Endothelial cell of umbilical vein (primary cell): ENCODE measurements around the gene SP140. TPM values are rescaled to one million over a fixed set of nuclear protein-coding genes. Genes with fewer than 3 reads are reported as not detected.

Experiments used
- BruUV-seq: library from RNA; stranded (reverse); fragments of 400-500 nt; replicated peaks from 2 replicates; lab custom pipeline; 2021; lab: Mats Ljungman, UMichigan
- CTCF ChIA-PET: fragments of 300-600, 350-600 bp; sonication (Branson Sonifier 250); formaldehyde crosslinking; loops from one replicate; lab custom pipeline; 2021; ENCODE audit warnings: antibody characterized with exemption, inconsistent platforms; lab: Charles Lee
- POLR2A ChIA-PET: fragments of 300-600, 350-600 bp; sonication (Branson Sonifier 250); formaldehyde crosslinking; loops from one replicate; lab custom pipeline; 2021; ENCODE audit warnings: antibody characterized with exemption, inconsistent platforms; lab: Charles Lee
- DNase-seq: peaks from one replicate; pipeline ENCODE4 v3.0.0-alpha.2; 2011; ENCODE audit warnings: low read depth, low spot score
- FAIRE-seq: peaks from 2 replicates; lab custom pipeline; 2011; peaks lifted over from hg19 to GRCh38; lab: Jason Lieb, UNC
- H2AFZ ChIP-seq: 2 replicates; pipeline ENCODE4 v1.6.0; 2012; ENCODE audit warnings: low read depth, low read length, control low read depth, inconsistent platforms
- H3K27ac ChIP-seq: 2 replicates; pipeline ENCODE4 v1.5.1; 2011; ENCODE audit warnings: low read depth, mild to moderate bottlenecking, control low read depth, low read length, moderate library complexity; ENCODE audit not compliant: insufficient read depth
- H3K27me3 ChIP-seq, 2 experiments: 2 replicates each; pipeline versions ENCODE4 v1.6.0 to v1.6.1; 2011; ENCODE audit warnings: low read length in 2 of 2, mixed read lengths in 1 of 2; ENCODE audit not compliant: control insufficient read depth in 2 of 2, insufficient read depth in 2 of 2
- H3K36me3 ChIP-seq, 2 experiments: 2 replicates in 1 of 2; 3 replicates in 1 of 2; pipeline ENCODE4 v1.5.1; 2011; ENCODE audit warnings: low read length in 2 of 2, mild to moderate bottlenecking in 1 of 2, moderate library complexity in 1 of 2; ENCODE audit not compliant: control insufficient read depth in 2 of 2, insufficient read depth in 2 of 2; ENCODE audit errors: extremely low read depth in 1 of 2
- H3K4me1 ChIP-seq: 3 replicates; pipeline ENCODE4 v1.5.1; 2011; ENCODE audit warnings: mild to moderate bottlenecking, low read length; ENCODE audit not compliant: control insufficient read depth, insufficient read depth; ENCODE audit errors: extremely low read depth
- H3K4me2 ChIP-seq: 2 replicates; pipeline ENCODE4 v1.6.1; 2011; ENCODE audit warnings: low read length, control low read depth, mixed read lengths; ENCODE audit not compliant: insufficient read depth
- H3K4me3 ChIP-seq, 3 experiments: fragments of 200-600 bp in 1 of 3; sonication (generic), shearing (Covaris generic) in 1 of 3; replicated peaks in 1 of 3; 2 replicates each; pipeline ENCODE4 v1.5.1; 2011 to 2016; ENCODE audit warnings: control low read depth in 3 of 3, low read length in 3 of 3, mild to moderate bottlenecking in 2 of 3, inconsistent platforms in 1 of 3, low read depth in 1 of 3, moderate library complexity in 1 of 3; ENCODE audit not compliant: insufficient read depth in 1 of 3
- H3K79me2 ChIP-seq: 2 replicates; pipeline ENCODE4 v1.6.0; 2012; ENCODE audit warnings: low read length, inconsistent platforms; ENCODE audit not compliant: control insufficient read depth, insufficient read depth
- H3K9ac ChIP-seq: replicated peaks from 2 replicates; pipeline ENCODE3; 2011; ENCODE audit warnings: low read length, control low read depth; ENCODE audit not compliant: insufficient read depth; ENCODE audit errors: extremely low read depth
- H3K9me1 ChIP-seq: replicated peaks from 3 replicates; pipeline ENCODE4 v1.6.0; 2011; ENCODE audit warnings: mild to moderate bottlenecking, low read length; ENCODE audit not compliant: control insufficient read depth, insufficient read depth; ENCODE audit errors: extremely low read depth
- H3K9me3 ChIP-seq: replicated peaks from 2 replicates; pipeline ENCODE4 v1.5.1; 2012; ENCODE audit warnings: low read length, inconsistent platforms; ENCODE audit not compliant: control insufficient read depth, insufficient read depth
- H4K20me1 ChIP-seq: replicated peaks from 2 replicates; pipeline ENCODE3; 2011; ENCODE audit warnings: mild to moderate bottlenecking, low read length; ENCODE audit not compliant: control insufficient read depth, insufficient read depth; ENCODE audit errors: extremely low read depth
- CTCF ChIP-seq, 2 donors: IDR thresholded peaks; 1 replicate in 1 of 2; 2 replicates in 1 of 2; pipeline ENCODE4 v1.5.1; 2011; ENCODE audit warnings: low read length in 2 of 2, mild to moderate bottlenecking in 2 of 2, moderate library complexity in 2 of 2, control low read depth in 1 of 2, inconsistent platforms in 1 of 2, low read depth in 1 of 2; ENCODE audit not compliant: insufficient read depth in 1 of 2; ENCODE audit errors: extremely low read depth in 1 of 2
- EZH2 ChIP-seq: IDR thresholded peaks from 2 replicates; pipeline ENCODE4 v1.6.1; 2012; ENCODE audit warnings: borderline replicate concordance, low read depth, mild to moderate bottlenecking, moderate library complexity, low read length, inconsistent platforms; ENCODE audit not compliant: severe bottlenecking
- FOS ChIP-seq: IDR thresholded peaks from 2 replicates; pipeline ENCODE4 v1.6.1; 2011; ENCODE audit warnings: mild to moderate bottlenecking, low read length, moderate library complexity, borderline replicate concordance; ENCODE audit not compliant: insufficient read depth
- GATA2 ChIP-seq: IDR thresholded peaks from 2 replicates; pipeline ENCODE4 v1.7.0; 2011; ENCODE audit warnings: low read depth, mild to moderate bottlenecking, moderate library complexity, mixed read lengths, low read length; ENCODE audit not compliant: insufficient read length, insufficient read depth
- JUN ChIP-seq: IDR thresholded peaks from 2 replicates; pipeline ENCODE4 v1.6.1; 2011; ENCODE audit warnings: borderline replicate concordance, low read depth; ENCODE audit not compliant: insufficient read length, insufficient read depth
- MAX ChIP-seq: IDR thresholded peaks from 2 replicates; pipeline ENCODE4 v1.6.1; 2011; ENCODE audit not compliant: insufficient read depth, insufficient read length
- MYC ChIP-seq: IDR thresholded peaks from one replicate; pipeline ENCODE4 v1.6.1; 2011; ENCODE audit warnings: mild to moderate bottlenecking, low read depth, low read length
- POLR2A ChIP-seq: IDR thresholded peaks from 2 replicates; pipeline ENCODE4 v1.6.1; 2012; ENCODE audit warnings: low read depth, mild to moderate bottlenecking, control low read depth, low read length
- POLR2AphosphoS5 ChIP-seq: IDR thresholded peaks from 2 replicates; pipeline ENCODE4 v1.6.1; 2012; ENCODE audit warnings: low read depth, mild to moderate bottlenecking, control low read depth, low read length, moderate library complexity; ENCODE audit not compliant: insufficient read depth
- dilution Hi-C: fragments of 300-500 bp; cut with MboI; formaldehyde crosslinking; loops from one replicate; pipeline ENCODE4 v1.15.0; 2019; ENCODE audit warnings: low sequenced_read_pairs; ENCODE audit not compliant: extremely low pct_ligation_motif_present
- intact Hi-C: fragments of 100-400 bp; cut with micrococcal nuclease; formaldehyde crosslinking; loops from one replicate; pipeline ENCODE4 v1.10.0; 2022
- polyA plus RNA-seq, 4 experiments: library from polyadenylated mRNA; depleted of rRNA in 3 of 4; stranded (reverse) in 3 of 4; unstranded in 1 of 4; fragments of >200 nt; gene quantifications; 2 replicates each; pipeline versions ENCODE4 v1.2.1 to v1.2.3, GENCODE V29; 2011 to 2012; ENCODE audit warnings: missing spikeins in 1 of 4
- total RNA-seq: library from RNA; stranded (reverse); gene quantifications from 2 replicates; pipeline ENCODE4 v1.2.3, GENCODE V29; 2021

SP140 gene
- total and polyA plus RNA-seq, 2 donors (not counting 3 experiments of a cell fraction or from before 2014, with no cell fraction given): not detected

DNA sequence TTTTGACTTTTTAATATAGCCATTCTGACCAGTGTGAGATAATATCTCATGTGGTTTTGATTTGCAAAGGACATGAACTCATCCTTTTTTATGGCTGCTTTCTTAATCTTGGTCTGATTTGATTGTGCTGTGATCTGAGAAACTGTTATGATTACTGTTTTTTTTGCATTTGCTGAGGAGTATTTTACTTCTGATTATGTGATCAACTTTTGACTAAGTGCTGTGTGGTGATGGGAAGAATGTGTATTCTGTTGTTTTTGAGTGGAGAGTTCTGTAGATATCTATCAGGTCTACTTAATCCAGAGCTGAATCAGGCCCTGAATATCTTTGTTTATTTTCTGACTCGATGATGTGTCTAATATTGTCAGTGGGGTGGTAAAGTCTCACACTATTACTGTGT, 118.2 kb downstream of the SP140 start:
- intact Hi-C loops (no loop called here), dilution Hi-C loops (no loop called here)
- Histone ChIP-seq H3K4me3 (no peak overlapping the region), H3K9me3 (no peaks in the 10 kb centered on the region), H3K79me2 (peaks cover 9% of the 10 kb centered on the region), H3K9ac (no peak overlapping the region), H3K36me3 (no peaks in the 10 kb centered on the region), H3K27me3 (no peaks in the 10 kb centered on the region), H3K27ac (no peak overlapping the region), H3K4me1 (no peaks in the 10 kb centered on the region), H4K20me1 (no peaks in the 10 kb centered on the region), H3K4me2 (no peak overlapping the region), H2AFZ (no peak overlapping the region), H3K9me1 (no peaks in the 10 kb centered on the region)
- TF ChIP-seq GATA2: no peak
- no peak for TF ChIP-seq MYC
- TF ChIP-seq CTCF (IDR thresholded peaks at IDR 0.05; ENCODE audit: extremely low read depth in 1 of 2, insufficient read depth in 1 of 2, low read depth in 1 of 2, low read length in 2 of 2): no peak
- no peak for TF ChIP-seq MAX
- no peak for TF ChIP-seq POLR2A
- TF ChIP-seq FOS: no peak
- no peak for TF ChIP-seq EZH2
- no peak for TF ChIP-seq POLR2AphosphoS5
- TF ChIP-seq JUN: no peak
- BruUV-seq: no TSS peak
- ChIA-PET POLR2A (no interaction called here), CTCF (no interaction called here)
- DNase-seq (no peak), FAIRE-seq (no peak)
